ENCODE data around the gene GRIP2. TPM values are rescaled to one million over a fixed set of nuclear protein-coding genes. Genes with fewer than 3 reads are reported as not detected.

GRIP2 gene
- total and polyA plus RNA-seq, 9 of the 15 experiments (the other 6 are each of a cell fraction or from before 2014, with no cell fraction given): 0.01 TPM; not detected in 7

GRCh38 chr3:14510838-14511622, 29.1 kb downstream of the GRIP2 start:
- Histone ChIP-seq H3K9me3 (replicated peaks; ENCODE audit: control insufficient read depth, insufficient read depth, low read depth, low read length) (no peaks in the 10 kb centered on the region), H3K4me1 (replicated peaks in 1 of 2; ENCODE audit: control insufficient read depth in 2 of 2, insufficient read depth in 2 of 2, low read length in 2 of 2) (peaks cover 0 to 28% of the 10 kb centered on the region in 2 experiments; a peak in 2 of 5 replicates), H3K9ac (ENCODE audit: insufficient read depth in 1 of 2, low read depth in 2 of 2, low read length in 2 of 2) (peak overlapping the region in 1 of 2 experiments; percentile 29; a peak in 1 of 4 replicates), H3K79me2 (ENCODE audit: control insufficient read depth, insufficient read depth, low read length) (no peaks in the 10 kb centered on the region), H3K9me1 (ENCODE audit: control insufficient read depth, insufficient read depth, low read length) (no peaks in the 10 kb centered on the region), H3K27ac (ENCODE audit: extremely low read depth, low read depth, low read length) (no peak overlapping the region), H3K27me3 (ENCODE audit: control insufficient read depth in 2 of 2, insufficient read depth in 2 of 2, low read length in 2 of 2) (peaks cover 17 to 53% of the 10 kb centered on the region in 2 experiments), H3K36me3 (ENCODE audit: control insufficient read depth, insufficient read depth, low read length) (no peaks in the 10 kb centered on the region), H3K4me2 (ENCODE audit: insufficient read depth, low read length) (no peak overlapping the region), H2AFZ (ENCODE audit: low read depth, low read length) (no peak overlapping the region), H3K4me3 (no peak overlapping the region), H4K20me1 (replicated peaks; ENCODE audit: control insufficient read depth, insufficient read depth, low read length) (peaks cover 6% of the 10 kb centered on the region; the same call in 1 of the 2 replicates)
- no peak for FAIRE-seq
- 18% methylated on average over 23 of the region's 23 CpGs for WGBS (ENCODE audit: insufficient coverage, low coverage, missing lambda C conversion rate)
- CTCF ChIA-PET (ENCODE audit: low intra/inter-chr PET ratio): interaction anchor here (1.3 kb wide), 1 partner anchor 410 kb away, joined by 3 read pairs; no protein-coding TSS in a partner anchor
- no TSS peak for BruUV-seq (replicated peaks)
- no peak for DNase-seq (ENCODE audit: extremely low read depth in 1 of 4, low spot score in 3 of 4)
- intact Hi-C loops (cut with micrococcal nuclease): no loop called here
- in situ Hi-C loops (cut with MboI): loop anchor here (25.0 kb wide), 1 partner anchor 401 kb away; no protein-coding TSS in a partner anchor
- TF ChIP-seq MEF2D (tag; conservative IDR thresholded peaks at IDR 0.05; ENCODE audit: low read depth) (no peak), NR2C1 (IDR thresholded peaks at IDR 0.05) (no peak), NR2C1 (tag; IDR thresholded peaks at IDR 0.05) (no peak), ZKSCAN1 (IDR thresholded peaks at IDR 0.05; ENCODE audit: low read depth, low read length) (peak; percentile 85)
- no peak for ATAC-seq
- POLR2A ChIA-PET: interaction anchor here (0.9 to 1.2 kb wide), 2 partner anchors 9 to 12 kb away, joined by 3 to 4 read pairs; no protein-coding TSS in a partner anchor

- peaks cover 11 to 60% of the 10 kb centered on the region in 2 experiments for H3K27me3 ChIP-seq (ENCODE audit: control insufficient read depth in 2 of 2, insufficient read depth in 2 of 2, low read length in 2 of 2)
- no peak overlapping the region for H3K4me2 ChIP-seq (ENCODE audit: insufficient read depth, low read length)
- ChIA-PET CTCF (ENCODE audit: low intra/inter-chr PET ratio) (interaction anchor here (1.3 to 2.5 kb wide), 2 partner anchors 38 to 411 kb away, joined by 3 to 28 read pairs; no protein-coding TSS in a partner anchor), POLR2A (no interaction called here)
- FAIRE-seq: no peak
- peaks cover 6% of the 10 kb centered on the region; the same call in 1 of the 2 replicates for H4K20me1 ChIP-seq (replicated peaks; ENCODE audit: control insufficient read depth, insufficient read depth, low read length)
- H3K9me1 ChIP-seq (ENCODE audit: control insufficient read depth, insufficient read depth, low read length): no peaks in the 10 kb centered on the region
- in situ Hi-C loops (cut with MboI): loop anchor here (25.0 kb wide), 1 partner anchor 403 kb away; no protein-coding TSS in a partner anchor
- H3K4me1 ChIP-seq (replicated peaks in 1 of 2; ENCODE audit: control insufficient read depth in 2 of 2, insufficient read depth in 2 of 2, low read length in 2 of 2): peaks cover 0 to 39% of the 10 kb centered on the region in 2 experiments; a peak in 2 of 5 replicates
- H3K27ac ChIP-seq (ENCODE audit: extremely low read depth, low read depth, low read length): no peak overlapping the region
- TF ChIP-seq FOXM1 (IDR thresholded peaks at IDR 0.05; ENCODE audit: low read depth): no peak
- TF ChIP-seq FOXM1 (CRISPR knock-in tag; IDR thresholded peaks at IDR 0.05; ENCODE audit: low read depth): no peak
- no peak for TF ChIP-seq ZKSCAN3 (CRISPR knock-in tag; IDR thresholded peaks at IDR 0.05)
- no peak for TF ChIP-seq HSF4 (CRISPR knock-in tag; IDR thresholded peaks at IDR 0.05; ENCODE audit: borderline replicate concordance)
- no peaks in the 10 kb centered on the region for H3K36me3 ChIP-seq (ENCODE audit: control insufficient read depth, insufficient read depth, low read length)
- WGBS (ENCODE audit: insufficient coverage, low coverage, missing lambda C conversion rate): 17% methylated on average over 10 of the region's 10 CpGs
- ATAC-seq: no peak
- H3K9me3 ChIP-seq (replicated peaks; ENCODE audit: control insufficient read depth, insufficient read depth, low read depth, low read length): no peaks in the 10 kb centered on the region
- intact Hi-C loops (cut with micrococcal nuclease): loop anchor here (1.0 to 5.0 kb wide), 4 partner anchors 39 to 412 kb away; no protein-coding TSS in a partner anchor
- no peak overlapping the region for H3K4me3 ChIP-seq
- BruUV-seq (replicated peaks): no TSS peak
- DNase-seq (ENCODE audit: extremely low read depth in 1 of 4, low spot score in 3 of 4): no peak
- no peak overlapping the region for H2AFZ ChIP-seq (ENCODE audit: low read depth, low read length)
- no peaks in the 10 kb centered on the region for H3K79me2 ChIP-seq (ENCODE audit: control insufficient read depth, insufficient read depth, low read length)
- H3K9ac ChIP-seq (ENCODE audit: insufficient read depth in 1 of 2, low read depth in 2 of 2, low read length in 2 of 2): no peak overlapping the region
Measured at GRCh38 chr3:14509796-14510100, 30.4 kb downstream of the GRIP2 start.

All from K562 (cell line).